ENCODE results near the gene BMAL2. TPM values are rescaled to one million over a fixed set of nuclear protein-coding genes. Genes with fewer than 3 reads are reported as not detected.

BMAL2 gene
- total RNA-seq: 6.9 TPM
- long read RNA-seq, partial matches to known transcripts: 0 of 1 reads
- long read RNA-seq, other reads (novel, unspliced or antisense): 1 of 1 reads

- TF ChIP-seq CTCF (IDR thresholded peaks at IDR 0.05): no peak
- Histone ChIP-seq H3K4me1 (peaks cover 16% of the 10 kb centered on the region), H3K36me3 (no peaks in the 10 kb centered on the region), H3K9me3 (no peaks in the 10 kb centered on the region), H3K27ac (no peak within 1 kb of the TSS), H3K4me3 (peak within 1 kb of the TSS; percentile 71), H3K27me3 (peaks cover 12% of the 10 kb centered on the region)
- intact Hi-C loops (cut with DNase I): no loop called here
- DNase-seq (peak; percentile 68), ATAC-seq (peak; percentile 83)
Observed at GRCh38 chr12:27332714-27333402, at the start of gene BMAL2. Gene BMAL2 (plus strand): TSS chr12:27332836. CDS start chr12:27333073, 237 bp downstream.

- Histone ChIP-seq H3K36me3 (no peaks in the 10 kb centered on the region), H3K4me3 (no peak overlapping the region), H3K27me3 (no peaks in the 10 kb centered on the region), H3K9me3 (no peaks in the 10 kb centered on the region), H3K27ac (no peak overlapping the region), H3K4me1 (peaks cover 4% of the 10 kb centered on the region)
- no peak for DNase-seq
- TF ChIP-seq CTCF (IDR thresholded peaks at IDR 0.05): no peak
- no peak for ATAC-seq
- intact Hi-C loops (cut with DNase I): no loop called here
Observed at GRCh38 chr12:27284021-27284420, 48.6 kb upstream of the BMAL2 start.

- Histone ChIP-seq H3K36me3 (no peaks in the 10 kb centered on the region), H3K4me3 (no peak overlapping the region), H3K27me3 (no peaks in the 10 kb centered on the region), H3K4me1 (peaks cover 4% of the 10 kb centered on the region), H3K27ac (no peak overlapping the region), H3K9me3 (no peaks in the 10 kb centered on the region)
- no peak for DNase-seq
- ATAC-seq: no peak
- intact Hi-C loops (cut with DNase I): no loop called here
- no peak for TF ChIP-seq CTCF (IDR thresholded peaks at IDR 0.05)
Observed at GRCh38 chr12:27284751-27285150, 47.9 kb upstream of the BMAL2 start.

- no peak for ATAC-seq
- Histone ChIP-seq H3K27ac (no peak overlapping the region), H3K9me3 (no peaks in the 10 kb centered on the region), H3K27me3 (no peaks in the 10 kb centered on the region), H3K4me3 (no peak overlapping the region), H3K36me3 (no peaks in the 10 kb centered on the region), H3K4me1 (peaks cover 4% of the 10 kb centered on the region)
- intact Hi-C loops (cut with DNase I): no loop called here
- TF ChIP-seq CTCF (IDR thresholded peaks at IDR 0.05): no peak
- no peak for DNase-seq
Observed at GRCh38 chr12:27285403-27285802, 47.2 kb upstream of the BMAL2 start.

GRCh38 chr12:27289414-27289813 lies 43.2 kb upstream of the BMAL2 start:
- intact Hi-C loops (cut with DNase I): no loop called here
- no peak for ATAC-seq
- peaks cover 4% of the 10 kb centered on the region for H3K4me1 ChIP-seq

More at GRCh38 chr12:27289414-27289813, 43.2 kb upstream of the BMAL2 start:
- Histone ChIP-seq H3K4me3 (no peak overlapping the region), H3K36me3 (no peaks in the 10 kb centered on the region), H3K9me3 (no peaks in the 10 kb centered on the region), H3K27ac (no peak overlapping the region), H3K27me3 (no peaks in the 10 kb centered on the region)
- no peak for DNase-seq
- TF ChIP-seq CTCF (IDR thresholded peaks at IDR 0.05): no peak
